Epithelial cell of proximal tubule (primary cell): ENCODE data around the gene RND1. TPM values are rescaled to one million over a fixed set of nuclear protein-coding genes. Genes with fewer than 3 reads are reported as not detected.
A peak's percentile ranks its signal among the peaks of the same experiment; 100 is the strongest.

Experiments
- DNase-seq: peaks from one replicate; pipeline ENCODE4 v3.0.0-alpha.2; 2011; ENCODE audit warnings: low read depth
- H3K4me3 ChIP-seq: 2 replicates; pipeline ENCODE4 v1.5.1; 2011; ENCODE audit warnings: low read depth, mild to moderate bottlenecking, low read length
- total RNA-seq: library from RNA; depleted of rRNA; stranded (reverse); fragments of >200 nt; gene quantifications from 2 replicates; pipeline ENCODE4 v1.2.3, GENCODE V29; 2015
- TF ChIP-seq, protein P1 (sequence below): conservative IDR thresholded peaks from 2 replicates; pipeline ENCODE4 v1.5.1; 2012; ENCODE audit warnings: low read depth, mild to moderate bottlenecking, low read length

Gene RND1
- total RNA-seq, 1 donor from 2014 or later: 8.9 TPM

- peak overlapping the region; percentile 86 for H3K4me3 ChIP-seq
- DNase-seq: no peak
- TF ChIP-seq, protein P1, sequence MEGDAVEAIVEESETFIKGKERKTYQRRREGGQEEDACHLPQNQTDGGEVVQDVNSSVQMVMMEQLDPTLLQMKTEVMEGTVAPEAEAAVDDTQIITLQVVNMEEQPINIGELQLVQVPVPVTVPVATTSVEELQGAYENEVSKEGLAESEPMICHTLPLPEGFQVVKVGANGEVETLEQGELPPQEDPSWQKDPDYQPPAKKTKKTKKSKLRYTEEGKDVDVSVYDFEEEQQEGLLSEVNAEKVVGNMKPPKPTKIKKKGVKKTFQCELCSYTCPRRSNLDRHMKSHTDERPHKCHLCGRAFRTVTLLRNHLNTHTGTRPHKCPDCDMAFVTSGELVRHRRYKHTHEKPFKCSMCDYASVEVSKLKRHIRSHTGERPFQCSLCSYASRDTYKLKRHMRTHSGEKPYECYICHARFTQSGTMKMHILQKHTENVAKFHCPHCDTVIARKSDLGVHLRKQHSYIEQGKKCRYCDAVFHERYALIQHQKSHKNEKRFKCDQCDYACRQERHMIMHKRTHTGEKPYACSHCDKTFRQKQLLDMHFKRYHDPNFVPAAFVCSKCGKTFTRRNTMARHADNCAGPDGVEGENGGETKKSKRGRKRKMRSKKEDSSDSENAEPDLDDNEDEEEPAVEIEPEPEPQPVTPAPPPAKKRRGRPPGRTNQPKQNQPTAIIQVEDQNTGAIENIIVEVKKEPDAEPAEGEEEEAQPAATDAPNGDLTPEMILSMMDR: no peak
Measured at GRCh38 chr12:48815126-48816110, 50.3 kb downstream of the RND1 start.

GRCh38 chr12:48814262-48815125, 51.2 kb downstream of the RND1 start:
- TF ChIP-seq, protein P1: peak; percentile 97
- H3K4me3 ChIP-seq: peak overlapping the region; percentile 86
- no peak for DNase-seq

- TF ChIP-seq, protein P1: no peak
- no peak for DNase-seq
- peak overlapping the region; percentile 86 for H3K4me3 ChIP-seq
Measured at GRCh38 chr12:48813465-48814261, 52.0 kb downstream of the RND1 start.

GRCh38 chr12:48812389-48812788, 53.3 kb downstream of the RND1 start:
- H3K4me3 ChIP-seq: no peak overlapping the region
- no peak for DNase-seq
- TF ChIP-seq, protein P1: no peak

DNA sequence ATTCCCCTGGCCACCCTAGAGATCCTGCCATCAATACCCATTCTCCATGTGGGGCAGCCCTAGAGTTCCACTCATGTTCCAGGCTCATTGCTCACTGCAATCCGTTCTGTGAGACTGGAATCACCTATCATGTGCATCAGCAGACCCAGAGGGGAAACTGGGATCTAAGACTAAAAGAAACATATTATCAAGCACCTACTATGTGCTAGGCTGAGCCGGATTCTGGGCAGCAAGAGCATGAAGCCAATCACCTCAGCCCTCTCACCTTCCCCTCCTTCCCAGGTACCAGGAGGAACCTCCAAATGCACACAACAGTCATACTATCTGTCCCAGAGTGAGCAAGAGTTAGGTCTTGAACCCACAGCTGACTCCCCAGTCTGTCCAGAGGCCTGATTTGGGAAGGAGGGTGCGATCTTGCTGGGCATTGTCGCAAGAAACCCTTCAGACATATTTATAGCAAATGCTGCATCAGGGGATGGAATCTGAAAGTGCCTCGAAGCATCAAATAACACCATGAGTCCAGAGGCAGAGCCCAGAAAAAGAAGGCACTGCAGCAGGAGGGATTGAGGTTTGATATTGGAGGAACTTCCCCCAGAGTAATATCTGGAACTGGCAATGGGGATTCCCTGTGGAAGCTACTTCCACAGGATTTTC, 54.1 kb downstream of the RND1 start:
- no peak overlapping the region for H3K4me3 ChIP-seq
- no peak for DNase-seq
- TF ChIP-seq, protein P1: no peak

DNA sequence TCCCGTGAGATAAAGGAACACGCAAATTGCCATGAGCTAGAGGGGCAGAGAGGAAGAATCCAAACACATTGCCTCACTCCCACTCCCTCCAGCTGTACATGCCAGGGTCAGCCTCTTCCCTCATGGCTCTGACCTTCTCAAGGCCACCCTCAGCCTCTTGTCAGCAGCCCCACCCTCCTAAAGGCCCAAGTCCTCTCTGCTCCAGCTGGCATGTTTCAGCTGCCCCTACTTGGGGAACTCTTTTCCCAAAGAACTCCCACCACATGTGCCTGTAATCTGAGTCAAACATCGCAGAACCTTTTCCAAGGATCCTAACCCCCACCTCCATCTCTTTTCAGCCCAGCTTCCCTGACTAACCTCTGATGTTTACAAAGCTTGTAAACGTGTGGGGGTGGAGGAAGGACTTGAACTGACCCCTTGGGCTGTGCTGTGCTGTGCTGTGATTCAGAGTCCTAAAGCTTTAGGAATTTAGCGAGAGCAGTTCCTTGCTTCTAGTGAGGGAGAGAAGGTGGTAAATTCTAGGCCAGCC, 54.7 kb downstream of the RND1 start:
- H3K4me3 ChIP-seq: no peak overlapping the region
- no peak for DNase-seq
- TF ChIP-seq, protein P1: no peak
